Ovary (tissue), 3 donors: ENCODE results near the gene CTXN2.

ENCODE experiments used
- EP300 ChIP-seq: sonication (generic); formaldehyde crosslinking; IDR thresholded peaks from one replicate; pipeline ENCODE4 v1.6.1; 2017; ENCODE audit warnings: antibody characterized with exemption
- POLR2A ChIP-seq: fragments of 450-650 bp; IDR thresholded peaks from one replicate; pipeline ENCODE4 v1.6.1; 2017; ENCODE audit warnings: antibody characterized with exemption, mild to moderate bottlenecking, moderate library complexity
- TF ChIP-seq, protein P1 (sequence below), 3 donors: fragments of 450-650 bp in 2 of 3; fragments of 200-600 bp in 1 of 3; IDR thresholded peaks; one replicate each; pipeline versions ENCODE4 v1.5.1 to v1.8.0; 2016 to 2022; ENCODE audit warnings: antibody characterized with exemption in 3 of 3, mild to moderate bottlenecking in 1 of 3
- donor health status: DM: no; HTN: no; CAD: no.

- TF ChIP-seq POLR2A: no peak
- no peak for TF ChIP-seq EP300
- TF ChIP-seq, protein P1, sequence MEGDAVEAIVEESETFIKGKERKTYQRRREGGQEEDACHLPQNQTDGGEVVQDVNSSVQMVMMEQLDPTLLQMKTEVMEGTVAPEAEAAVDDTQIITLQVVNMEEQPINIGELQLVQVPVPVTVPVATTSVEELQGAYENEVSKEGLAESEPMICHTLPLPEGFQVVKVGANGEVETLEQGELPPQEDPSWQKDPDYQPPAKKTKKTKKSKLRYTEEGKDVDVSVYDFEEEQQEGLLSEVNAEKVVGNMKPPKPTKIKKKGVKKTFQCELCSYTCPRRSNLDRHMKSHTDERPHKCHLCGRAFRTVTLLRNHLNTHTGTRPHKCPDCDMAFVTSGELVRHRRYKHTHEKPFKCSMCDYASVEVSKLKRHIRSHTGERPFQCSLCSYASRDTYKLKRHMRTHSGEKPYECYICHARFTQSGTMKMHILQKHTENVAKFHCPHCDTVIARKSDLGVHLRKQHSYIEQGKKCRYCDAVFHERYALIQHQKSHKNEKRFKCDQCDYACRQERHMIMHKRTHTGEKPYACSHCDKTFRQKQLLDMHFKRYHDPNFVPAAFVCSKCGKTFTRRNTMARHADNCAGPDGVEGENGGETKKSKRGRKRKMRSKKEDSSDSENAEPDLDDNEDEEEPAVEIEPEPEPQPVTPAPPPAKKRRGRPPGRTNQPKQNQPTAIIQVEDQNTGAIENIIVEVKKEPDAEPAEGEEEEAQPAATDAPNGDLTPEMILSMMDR (IDR thresholded peaks at IDR 0.05): no peak
Observed at GRCh38 chr15:48176112-48176511, 15.4 kb upstream of the CTXN2 start.
